ENCODE data around the gene GPR22.

The GPR22 gene

DNA sequence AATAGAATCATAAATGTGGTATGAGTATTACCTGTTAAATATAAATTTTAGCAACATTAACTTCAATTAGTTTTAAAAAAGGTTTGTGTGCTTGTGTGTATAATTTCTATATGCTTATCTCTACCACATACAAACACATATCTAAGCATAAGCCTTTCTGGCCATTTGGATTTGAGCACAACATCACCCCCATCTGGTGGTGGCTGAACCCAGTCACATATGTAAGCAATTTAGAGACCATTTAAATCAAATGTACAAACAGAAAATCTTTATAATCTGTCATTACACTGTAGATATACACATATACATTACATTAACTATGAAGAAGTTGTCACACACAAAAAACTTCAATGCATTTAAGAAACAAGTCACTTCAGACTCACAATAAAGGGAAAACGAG is 31.7 kb downstream of the GPR22 start:
- peaks cover 0 to 7% (median 5%) of the 10 kb centered on the region in 5 donors for H3K4me1 ChIP-seq (ENCODE audit: control insufficient read depth in 5 of 5, insufficient read depth in 5 of 5, low read length in 5 of 5)
- peaks cover 0 to 9% (median 2%) of the 10 kb centered on the region in 5 donors for H3K36me3 ChIP-seq (ENCODE audit: control insufficient read depth in 5 of 5, insufficient read depth in 5 of 5, low read length in 5 of 5)
- H3K27me3 ChIP-seq (ENCODE audit: control insufficient read depth in 5 of 5, insufficient read depth in 4 of 5, low read length in 5 of 5): no peaks in the 10 kb centered on the region
- H3K4me3 ChIP-seq (ENCODE audit: low read depth in 1 of 5, low read length in 5 of 5): no peak overlapping the region
- H3K9me3 ChIP-seq (ENCODE audit: control insufficient read depth in 5 of 5, low read length in 5 of 5): no peaks in the 10 kb centered on the region
- H3K9ac ChIP-seq (ENCODE audit: low read length in 5 of 5): no peak overlapping the region
- H3K27ac ChIP-seq (ENCODE audit: low read depth, low read length): no peak overlapping the region

DNA sequence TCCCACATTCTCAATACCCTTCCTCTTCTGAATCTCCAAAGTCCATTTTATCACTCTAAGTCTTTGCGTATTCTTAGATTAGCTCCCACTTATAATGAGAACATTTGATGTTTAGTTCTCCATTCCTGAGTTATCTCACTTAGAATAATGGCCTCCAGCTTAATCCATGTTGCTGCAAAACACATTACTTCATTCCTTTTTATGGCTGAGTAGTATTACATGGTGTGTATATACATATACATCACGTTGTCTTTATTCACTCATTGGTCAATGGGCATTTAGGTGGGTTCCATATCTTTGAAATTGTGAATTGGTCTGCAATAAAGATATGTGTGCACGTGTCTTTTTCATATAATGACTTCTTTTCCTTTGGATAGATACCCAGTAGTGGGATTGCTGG is 32.3 kb downstream of the GPR22 start:
- H3K4me3 ChIP-seq (ENCODE audit: low read depth in 1 of 5, low read length in 5 of 5): no peak overlapping the region
- no peak overlapping the region for H3K9ac ChIP-seq (ENCODE audit: low read length in 5 of 5)
- no peak overlapping the region for H3K27ac ChIP-seq (ENCODE audit: low read depth, low read length)
- peaks cover 0 to 12% (median 8%) of the 10 kb centered on the region in 5 donors for H3K4me1 ChIP-seq (ENCODE audit: control insufficient read depth in 5 of 5, insufficient read depth in 5 of 5, low read length in 5 of 5)
- no peaks in the 10 kb centered on the region for H3K9me3 ChIP-seq (ENCODE audit: control insufficient read depth in 5 of 5, low read length in 5 of 5)
- peaks cover 0 to 9% (median 2%) of the 10 kb centered on the region in 5 donors for H3K36me3 ChIP-seq (ENCODE audit: control insufficient read depth in 5 of 5, insufficient read depth in 5 of 5, low read length in 5 of 5)
- no peaks in the 10 kb centered on the region for H3K27me3 ChIP-seq (ENCODE audit: control insufficient read depth in 5 of 5, insufficient read depth in 4 of 5, low read length in 5 of 5)

DNA sequence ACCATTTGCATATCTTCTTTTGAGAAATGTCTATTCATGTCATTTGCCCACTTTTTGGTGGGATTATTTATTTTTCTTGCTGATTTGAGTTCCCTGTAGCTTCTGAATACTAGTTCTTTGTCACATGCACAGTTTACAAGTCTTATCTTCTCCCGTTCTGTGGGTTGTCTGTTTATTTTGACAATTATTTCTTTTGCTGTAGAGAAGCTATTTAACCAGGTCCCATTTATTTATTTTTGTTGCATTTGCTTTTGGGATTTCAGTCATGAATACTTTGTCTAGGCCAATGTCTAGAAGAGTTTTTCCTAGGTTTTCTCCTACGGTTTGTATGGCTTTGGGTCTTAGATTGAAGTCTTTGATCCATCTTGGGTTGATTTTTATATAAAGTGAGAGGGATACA is 32.9 kb downstream of the GPR22 start:
- peaks cover 0 to 9% (median 2%) of the 10 kb centered on the region in 5 donors for H3K36me3 ChIP-seq (ENCODE audit: control insufficient read depth in 5 of 5, insufficient read depth in 5 of 5, low read length in 5 of 5)
- H3K27me3 ChIP-seq (ENCODE audit: control insufficient read depth in 5 of 5, insufficient read depth in 4 of 5, low read length in 5 of 5): no peaks in the 10 kb centered on the region
- peaks cover 0 to 12% (median 8%) of the 10 kb centered on the region in 5 donors for H3K4me1 ChIP-seq (ENCODE audit: control insufficient read depth in 5 of 5, insufficient read depth in 5 of 5, low read length in 5 of 5)
- no peak overlapping the region for H3K4me3 ChIP-seq (ENCODE audit: low read depth in 1 of 5, low read length in 5 of 5)
- no peaks in the 10 kb centered on the region for H3K9me3 ChIP-seq (ENCODE audit: control insufficient read depth in 5 of 5, low read length in 5 of 5)
- no peak overlapping the region for H3K27ac ChIP-seq (ENCODE audit: low read depth, low read length)
- H3K9ac ChIP-seq (ENCODE audit: low read length in 5 of 5): no peak overlapping the region

DNA sequence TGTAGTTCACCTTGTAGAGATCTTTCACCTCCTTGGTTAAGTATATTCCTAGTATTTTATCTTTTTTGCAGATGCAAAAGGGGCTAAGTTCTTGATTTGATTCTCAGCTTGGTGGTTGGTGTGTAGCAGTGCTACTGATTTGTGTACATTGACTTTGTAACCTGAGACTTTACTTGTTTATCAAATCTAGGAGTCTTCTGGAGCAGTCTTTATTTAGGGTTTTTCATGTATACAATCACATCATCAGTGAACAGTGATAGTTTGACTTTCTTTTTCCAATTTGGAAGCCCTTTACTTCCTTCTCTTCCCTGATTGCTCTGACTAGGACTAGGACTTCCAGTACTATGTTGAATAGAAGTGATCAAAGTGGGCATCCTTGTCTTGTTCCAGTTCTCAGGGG is 33.8 kb downstream of the GPR22 start:
- Histone ChIP-seq H3K27ac (ENCODE audit: low read depth, low read length) (no peak overlapping the region), H3K4me1 (ENCODE audit: control insufficient read depth in 5 of 5, insufficient read depth in 5 of 5, low read length in 5 of 5) (peaks cover 0 to 12% (median 8%) of the 10 kb centered on the region in 5 donors), H3K27me3 (ENCODE audit: control insufficient read depth in 5 of 5, insufficient read depth in 4 of 5, low read length in 5 of 5) (no peaks in the 10 kb centered on the region), H3K4me3 (ENCODE audit: low read depth in 1 of 5, low read length in 5 of 5) (no peak overlapping the region), H3K9ac (ENCODE audit: low read length in 5 of 5) (no peak overlapping the region), H3K36me3 (ENCODE audit: control insufficient read depth in 5 of 5, insufficient read depth in 5 of 5, low read length in 5 of 5) (peaks cover 0 to 9% (median 2%) of the 10 kb centered on the region in 5 donors), H3K9me3 (ENCODE audit: control insufficient read depth in 5 of 5, low read length in 5 of 5) (no peaks in the 10 kb centered on the region)

DNA sequence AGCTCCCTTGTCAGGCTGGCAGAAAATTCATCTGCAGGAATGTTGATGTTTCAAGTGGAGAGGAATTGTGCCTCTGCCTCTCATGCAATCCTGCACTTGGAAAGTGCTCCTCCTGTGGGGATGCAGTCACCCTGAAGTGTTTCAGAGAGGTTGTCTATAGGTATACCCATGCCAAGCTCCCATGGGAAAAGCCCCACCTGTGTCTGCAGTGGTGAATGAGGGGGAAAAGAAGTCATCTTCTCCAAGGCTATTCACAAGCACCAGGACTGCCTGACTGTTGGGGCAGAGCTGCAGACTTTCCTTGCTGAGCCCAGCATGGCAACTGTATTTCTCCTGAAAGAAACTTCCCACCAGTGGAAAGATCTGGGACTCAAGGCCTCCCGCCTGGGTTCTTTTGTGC is 35.5 kb downstream of the GPR22 start:
- H3K4me3 ChIP-seq (ENCODE audit: low read depth in 1 of 5, low read length in 5 of 5): no peak overlapping the region
- no peak overlapping the region for H3K27ac ChIP-seq (ENCODE audit: low read depth, low read length)
- peaks cover 0 to 12% (median 8%) of the 10 kb centered on the region in 5 donors for H3K4me1 ChIP-seq (ENCODE audit: control insufficient read depth in 5 of 5, insufficient read depth in 5 of 5, low read length in 5 of 5)
- peaks cover 0 to 9% (median 2%) of the 10 kb centered on the region in 5 donors for H3K36me3 ChIP-seq (ENCODE audit: control insufficient read depth in 5 of 5, insufficient read depth in 5 of 5, low read length in 5 of 5)
- no peaks in the 10 kb centered on the region for H3K9me3 ChIP-seq (ENCODE audit: control insufficient read depth in 5 of 5, low read length in 5 of 5)
- H3K27me3 ChIP-seq (ENCODE audit: control insufficient read depth in 5 of 5, insufficient read depth in 4 of 5, low read length in 5 of 5): no peaks in the 10 kb centered on the region
- no peak overlapping the region for H3K9ac ChIP-seq (ENCODE audit: low read length in 5 of 5)

DNA sequence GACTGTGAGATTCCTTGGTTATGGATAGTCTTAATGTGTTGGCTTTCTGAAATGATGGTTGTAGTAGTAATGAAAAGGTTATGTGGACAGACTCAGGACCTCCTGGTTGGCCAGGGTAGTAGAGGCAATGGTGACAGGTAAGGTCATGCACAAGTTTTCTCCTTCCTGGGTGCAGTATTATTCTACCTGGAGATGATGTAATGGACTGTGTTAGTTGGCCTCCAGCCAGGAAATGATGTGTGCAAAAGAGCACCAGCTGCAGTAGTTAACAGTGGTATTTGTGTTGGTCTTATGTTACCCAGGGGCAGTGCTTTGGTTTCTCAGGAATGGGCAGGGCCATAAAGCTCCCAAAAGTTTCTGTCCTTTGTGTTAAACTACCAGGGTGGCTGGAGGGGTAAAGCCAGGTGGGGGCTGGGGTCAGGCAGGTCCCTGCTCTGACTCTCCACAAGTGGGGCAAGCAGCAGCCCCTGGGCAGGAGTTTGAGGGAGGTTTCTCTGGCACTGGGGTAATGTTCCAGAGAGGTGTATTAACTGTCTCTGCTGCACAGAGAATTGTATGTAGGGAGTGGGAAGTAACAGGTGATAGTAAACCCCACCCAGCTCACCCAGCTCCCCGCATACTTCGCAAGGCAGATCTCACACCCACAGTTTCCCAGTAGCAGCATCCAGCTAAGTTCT is 36.3 kb downstream of the GPR22 start:
- Histone ChIP-seq H3K4me3 (ENCODE audit: low read depth in 1 of 5, low read length in 5 of 5) (no peak overlapping the region), H3K27ac (ENCODE audit: low read depth, low read length) (no peak overlapping the region), H3K36me3 (ENCODE audit: control insufficient read depth in 5 of 5, insufficient read depth in 5 of 5, low read length in 5 of 5) (peaks cover 0 to 9% (median 2%) of the 10 kb centered on the region in 5 donors), H3K27me3 (ENCODE audit: control insufficient read depth in 5 of 5, insufficient read depth in 4 of 5, low read length in 5 of 5) (no peaks in the 10 kb centered on the region), H3K4me1 (ENCODE audit: control insufficient read depth in 5 of 5, insufficient read depth in 5 of 5, low read length in 5 of 5) (peaks cover 0 to 12% (median 8%) of the 10 kb centered on the region in 5 donors), H3K9me3 (ENCODE audit: control insufficient read depth in 5 of 5, low read length in 5 of 5) (no peaks in the 10 kb centered on the region), H3K9ac (ENCODE audit: low read length in 5 of 5) (no peak overlapping the region)

DNA sequence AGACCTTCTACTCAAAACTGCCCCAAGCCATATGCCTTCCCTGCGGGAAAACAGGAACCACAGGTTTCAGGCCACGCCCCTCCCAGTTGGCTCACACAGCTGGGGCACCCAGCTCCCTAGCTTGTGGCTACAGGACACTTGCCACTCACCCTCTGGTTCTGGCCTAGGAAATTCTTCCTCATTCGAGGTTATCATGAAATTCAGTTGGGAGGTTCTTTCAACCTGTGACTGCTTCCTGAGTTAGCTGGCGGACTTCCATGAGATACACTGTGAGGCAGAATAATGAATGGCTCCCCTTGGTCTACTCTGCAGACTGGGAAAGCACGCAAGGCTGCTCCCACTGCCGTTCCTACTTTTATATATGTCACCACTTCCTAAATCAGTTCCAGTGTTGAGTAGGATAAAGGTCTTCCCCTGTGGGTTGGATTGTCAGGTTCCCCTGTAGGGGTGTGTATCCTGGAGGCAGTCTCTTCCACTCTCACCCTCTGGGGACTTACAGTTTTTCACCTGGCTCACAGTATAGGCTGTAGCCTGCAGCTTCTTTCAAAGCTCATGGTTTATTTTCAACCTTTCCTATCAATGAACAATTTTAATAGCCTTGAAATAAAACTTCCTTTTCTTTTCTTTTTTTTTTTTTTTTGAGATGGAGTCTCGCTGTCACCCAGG is 37.0 kb downstream of the GPR22 start:
- H3K4me1 ChIP-seq (ENCODE audit: control insufficient read depth in 5 of 5, insufficient read depth in 5 of 5, low read length in 5 of 5): peaks cover 0 to 12% (median 8%) of the 10 kb centered on the region in 5 donors
- H3K27me3 ChIP-seq (ENCODE audit: control insufficient read depth in 5 of 5, insufficient read depth in 4 of 5, low read length in 5 of 5): no peaks in the 10 kb centered on the region
- peaks cover 0 to 9% (median 2%) of the 10 kb centered on the region in 5 donors for H3K36me3 ChIP-seq (ENCODE audit: control insufficient read depth in 5 of 5, insufficient read depth in 5 of 5, low read length in 5 of 5)
- H3K9me3 ChIP-seq (ENCODE audit: control insufficient read depth in 5 of 5, low read length in 5 of 5): no peaks in the 10 kb centered on the region
- H3K9ac ChIP-seq (ENCODE audit: low read length in 5 of 5): no peak overlapping the region
- no peak overlapping the region for H3K27ac ChIP-seq (ENCODE audit: low read depth, low read length)
- H3K4me3 ChIP-seq (ENCODE audit: low read depth in 1 of 5, low read length in 5 of 5): no peak overlapping the region
